Measurements from ENCODE around the gene JUP. TPM values are rescaled to one million over a fixed set of nuclear protein-coding genes. Genes with fewer than 3 reads are reported as not detected.
"Not testable (repeated sequence)": the region's sequence is repeated elsewhere in the genome, so short reads cannot be mapped to it uniquely, and the experiment has no call there.

The JUP gene
- total and polyA plus RNA-seq, 2 of the 4 experiments (the other 2 are of a cell fraction) = 12.9 to 27.3 TPM

DNA sequence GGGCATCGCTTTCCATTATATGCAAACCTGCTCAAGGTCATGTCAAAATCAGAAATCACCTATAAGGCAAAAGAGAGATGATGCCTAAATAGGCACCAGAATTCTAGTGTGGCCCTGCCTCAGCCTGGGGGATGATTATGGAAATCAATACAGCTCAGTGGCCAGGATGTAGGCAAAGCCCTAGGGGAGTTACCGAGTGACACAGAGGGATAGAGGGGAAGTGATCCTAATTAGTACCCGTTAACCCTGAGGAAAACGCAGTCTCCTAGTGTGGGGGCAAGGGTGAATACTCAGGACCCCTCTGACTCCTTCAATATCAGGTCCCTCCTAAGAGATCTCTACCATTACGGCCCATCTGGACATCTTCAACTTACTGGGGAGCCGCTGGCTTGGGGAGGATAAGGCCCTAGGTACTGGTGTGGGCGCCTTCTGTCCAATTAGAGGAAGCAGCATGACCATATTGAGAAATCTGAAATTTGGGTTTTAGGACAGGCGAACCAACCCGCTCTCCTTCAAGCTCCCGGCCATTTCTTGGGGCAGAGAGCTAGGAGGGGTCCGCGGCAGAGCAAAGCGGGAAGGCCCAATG is 48.8 kb upstream of the JUP start:
- intact Hi-C loops (cut with micrococcal nuclease) = no loop called here
- H3K18ac ChIP-seq (ENCODE audit: low read depth, low read length) = no peak overlapping the region

DNA sequence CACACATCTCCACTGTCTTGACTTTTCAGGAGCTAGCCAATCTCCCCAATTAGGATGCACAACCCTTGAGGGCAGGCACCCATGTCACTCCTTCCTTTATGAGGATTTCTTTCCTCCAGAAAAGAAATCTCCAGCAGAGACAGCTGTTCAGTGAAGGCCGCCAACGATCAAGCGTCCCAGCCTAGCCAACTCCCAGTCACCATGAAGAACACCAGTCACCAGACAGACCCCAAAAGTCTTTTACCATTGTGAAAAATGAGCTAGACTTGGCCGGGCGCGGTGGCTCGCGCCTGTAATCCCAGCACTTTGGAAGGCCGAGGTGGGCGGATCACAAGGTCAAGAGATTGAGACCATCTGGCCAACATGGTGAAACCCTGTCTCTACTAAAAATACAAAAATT is 43.5 kb upstream of the JUP start:
- POLR2A ChIA-PET (ENCODE audit: unreplicated experiment) = not testable (repeated sequence)

More for the DNA sequence above, 48.8 kb upstream of the JUP start:
- Histone ChIP-seq H4K91ac (ENCODE audit: insufficient read depth, low read depth, low read length) (no peak overlapping the region; the same call in 1 of the 2 replicates), H3K4me3 (ENCODE audit: insufficient read depth, low read depth, low read length) (peak overlapping the region; percentile 96), H3K4ac (ENCODE audit: low read depth, low read length) (peak overlapping the region; percentile 67; the same call in 1 of the 2 replicates), H3K56ac (ENCODE audit: extremely low read depth, insufficient read depth, low read length) (no peak overlapping the region), H3K23ac (ENCODE audit: low read depth, low read length) (peak overlapping the region; percentile 66), H4K20me1 (ENCODE audit: insufficient read depth, low read length) (peaks cover 4% of the 10 kb centered on the region; the same call in 1 of the 2 replicates), H2AK9ac (replicated peaks; ENCODE audit: low read depth, low read length, poor library complexity) (peak overlapping the region; percentile 56), H3K27me3 (ENCODE audit: control insufficient read depth, insufficient read depth, low read length) (no peaks in the 10 kb centered on the region), H2AFZ (replicated peaks; ENCODE audit: low read length, poor library complexity) (peak overlapping the region; percentile 86), H3K4me1 (ENCODE audit: control insufficient read depth, insufficient read depth, low read length) (peaks cover 10% of the 10 kb centered on the region), H2BK120ac (ENCODE audit: low read depth, low read length) (no peak overlapping the region), H3K79me1 (ENCODE audit: low read depth in 1 of 2, low read length in 2 of 2) (peaks cover 7 to 19% of the 10 kb centered on the region in 2 experiments; a peak in 2 of 4 replicates), H2BK5ac (ENCODE audit: low read depth, low read length, poor library complexity, severe bottlenecking) (no peak overlapping the region), H2AK5ac (ENCODE audit: low read depth, low read length) (0 out of 2 replicates have a peak overlapping the region, but pooled peaks have one; percentile 29), H3K36me3 (ENCODE audit: control insufficient read depth, insufficient read depth, low read length) (peaks cover 11% of the 10 kb centered on the region), H4K8ac (ENCODE audit: low read depth in 2 of 2, low read length in 2 of 2) (peak overlapping the region; percentile 56 to 86; a peak in 2 of 4 replicates), H2BK20ac (ENCODE audit: low read depth, low read length) (no peak overlapping the region), H3K14ac (replicated peaks; ENCODE audit: low read depth, low read length) (peak overlapping the region; percentile 5), H3K9me1 (ENCODE audit: insufficient read depth, low read length) (peaks cover 12% of the 10 kb centered on the region), H3K27ac (ENCODE audit: insufficient read depth, low read length) (peak overlapping the region; percentile 64; the same call in 1 of the 2 replicates), H3K9ac (ENCODE audit: low read depth, low read length) (peak overlapping the region; percentile 87), H2BK15ac (ENCODE audit: low read depth, low read length) (no peak overlapping the region), H4K5ac (ENCODE audit: low read depth, low read length) (no peak overlapping the region), H3K4me2 (ENCODE audit: low read depth, low read length) (peak overlapping the region; percentile 86), H3K9me3 (ENCODE audit: control insufficient read depth, insufficient read depth, low read length) (no peaks in the 10 kb centered on the region)
- ChIA-PET CTCF (no interaction called here), POLR2A (ENCODE audit: unreplicated experiment) (no interaction called here)
- TF ChIP-seq SMC3 (IDR thresholded peaks at IDR 0.05; ENCODE audit: low read depth, low read length) (no peak), BHLHE40 (IDR thresholded peaks at IDR 0.05; ENCODE audit: low read depth, low read length) (no peak), CHD1 (IDR thresholded peaks at IDR 0.05; ENCODE audit: low read depth, low read length) (no peak), RAD21 (IDR thresholded peaks at IDR 0.05; ENCODE audit: low read length) (no peak)
- TF ChIP-seq, protein P1, sequence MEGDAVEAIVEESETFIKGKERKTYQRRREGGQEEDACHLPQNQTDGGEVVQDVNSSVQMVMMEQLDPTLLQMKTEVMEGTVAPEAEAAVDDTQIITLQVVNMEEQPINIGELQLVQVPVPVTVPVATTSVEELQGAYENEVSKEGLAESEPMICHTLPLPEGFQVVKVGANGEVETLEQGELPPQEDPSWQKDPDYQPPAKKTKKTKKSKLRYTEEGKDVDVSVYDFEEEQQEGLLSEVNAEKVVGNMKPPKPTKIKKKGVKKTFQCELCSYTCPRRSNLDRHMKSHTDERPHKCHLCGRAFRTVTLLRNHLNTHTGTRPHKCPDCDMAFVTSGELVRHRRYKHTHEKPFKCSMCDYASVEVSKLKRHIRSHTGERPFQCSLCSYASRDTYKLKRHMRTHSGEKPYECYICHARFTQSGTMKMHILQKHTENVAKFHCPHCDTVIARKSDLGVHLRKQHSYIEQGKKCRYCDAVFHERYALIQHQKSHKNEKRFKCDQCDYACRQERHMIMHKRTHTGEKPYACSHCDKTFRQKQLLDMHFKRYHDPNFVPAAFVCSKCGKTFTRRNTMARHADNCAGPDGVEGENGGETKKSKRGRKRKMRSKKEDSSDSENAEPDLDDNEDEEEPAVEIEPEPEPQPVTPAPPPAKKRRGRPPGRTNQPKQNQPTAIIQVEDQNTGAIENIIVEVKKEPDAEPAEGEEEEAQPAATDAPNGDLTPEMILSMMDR (conservative IDR thresholded peaks at IDR 0.05; ENCODE audit: low read depth, low read length) = no peak
- in situ Hi-C loops (cut with MboI; ENCODE audit: low sequenced_read_pairs) = no loop called here
- BruUV-seq (replicated peaks) = TSS peak; percentile 61
- dilution Hi-C loops (cut with HindIII; ENCODE audit: low sequenced_read_pairs, unreplicated experiment) = no loop called here
- peak; percentile 42 for ATAC-seq (ENCODE audit: low read depth)
- no peak for DNase-seq
- WGBS, 2 experiments (ENCODE audit: extremely low coverage in 2 of 2, insufficient read length in 1 of 2) = no CpG with 5 or more reads among the region's 13 CpGs

More for the DNA sequence above, 43.5 kb upstream of the JUP start:
- Histone ChIP-seq H3K36me3 (ENCODE audit: control insufficient read depth, insufficient read depth, low read length) (peaks cover 24% of the 10 kb centered on the region), H3K9me1 (ENCODE audit: insufficient read depth, low read length) (peaks cover 11% of the 10 kb centered on the region)
- H3K23ac ChIP-seq (ENCODE audit: low read depth, low read length); H3K9ac ChIP-seq (ENCODE audit: low read depth, low read length); DNase-seq; H4K91ac ChIP-seq (ENCODE audit: insufficient read depth, low read depth, low read length); H2AFZ ChIP-seq (replicated peaks; ENCODE audit: low read length, poor library complexity); CTCF ChIA-PET; BruUV-seq (replicated peaks); H2AK9ac ChIP-seq (replicated peaks; ENCODE audit: low read depth, low read length, poor library complexity); H3K4me1 ChIP-seq (ENCODE audit: control insufficient read depth, insufficient read depth, low read length); H3K27ac ChIP-seq (ENCODE audit: insufficient read depth, low read length); H2BK5ac ChIP-seq (ENCODE audit: low read depth, low read length, poor library complexity, severe bottlenecking); dilution Hi-C loops (cut with HindIII; ENCODE audit: low sequenced_read_pairs, unreplicated experiment); ATAC-seq (ENCODE audit: low read depth); H3K14ac ChIP-seq (replicated peaks; ENCODE audit: low read depth, low read length); H3K4ac ChIP-seq (ENCODE audit: low read depth, low read length); H4K20me1 ChIP-seq (ENCODE audit: insufficient read depth, low read length); H3K79me1 ChIP-seq (ENCODE audit: low read depth in 1 of 2, low read length in 2 of 2); in situ Hi-C loops (cut with MboI; ENCODE audit: low sequenced_read_pairs); H3K9me3 ChIP-seq (ENCODE audit: control insufficient read depth, insufficient read depth, low read length); H2AK5ac ChIP-seq (ENCODE audit: low read depth, low read length); H4K8ac ChIP-seq (ENCODE audit: low read depth in 2 of 2, low read length in 2 of 2); H2BK120ac ChIP-seq (ENCODE audit: low read depth, low read length); H3K18ac ChIP-seq (ENCODE audit: low read depth, low read length); H3K4me3 ChIP-seq (ENCODE audit: insufficient read depth, low read depth, low read length); H2BK20ac ChIP-seq (ENCODE audit: low read depth, low read length); intact Hi-C loops (cut with micrococcal nuclease); H3K56ac ChIP-seq (ENCODE audit: extremely low read depth, insufficient read depth, low read length); H3K4me2 ChIP-seq (ENCODE audit: low read depth, low read length); H3K27me3 ChIP-seq (ENCODE audit: control insufficient read depth, insufficient read depth, low read length); H2BK15ac ChIP-seq (ENCODE audit: low read depth, low read length); H4K5ac ChIP-seq (ENCODE audit: low read depth, low read length): not testable (repeated sequence)
- WGBS, 2 experiments (ENCODE audit: extremely low coverage in 2 of 2, insufficient read length in 1 of 2) = 50% methylated on average over 2 of the region's 10 CpGs; no CpG with 5 or more reads in 1 of the 2 experiments
